ENCODE measurements around the gene TRIM36. TPM values are rescaled to one million over a fixed set of nuclear protein-coding genes. Genes with fewer than 3 reads are reported as not detected.

TRIM36 gene
- total and polyA plus RNA-seq, 5 donors from 2014 or later, result not detected

- Mint-ChIP-seq H3K36me3 (no peaks in the 10 kb centered on the region), H3K4me3 (no peak overlapping the region), H3K27ac (no peak overlapping the region), H3K27me3 (peaks cover 53% of the 10 kb centered on the region), H3K4me1 (no peaks in the 10 kb centered on the region), H3K9me3 (peaks cover 0 to 5% (median 2%) of the 10 kb centered on the region in 7 donors)
- no peaks in the 10 kb centered on the region for H3K4me1 ChIP-seq (ENCODE audit: control insufficient read depth, insufficient read depth, low read length, poor library complexity, severe bottlenecking)
- no peaks in the 10 kb centered on the region for H3K36me3 ChIP-seq (ENCODE audit: control insufficient read depth, insufficient read depth, low read length)
- no peak overlapping the region for H3K4me3 ChIP-seq (ENCODE audit: low read depth, low read length)
- DNase-seq, result no peak
- no peak for ATAC-seq (ENCODE audit: low read depth in 2 of 2)
- H3K27me3 ChIP-seq (ENCODE audit: control insufficient read depth, insufficient read depth, low read length), result peaks cover 16% of the 10 kb centered on the region
- H3K9me3 ChIP-seq (ENCODE audit: control insufficient read depth in 2 of 2, low read length in 2 of 2), result peaks cover 0 to 3% of the 10 kb centered on the region in 2 experiments
- no peak overlapping the region for H3K27ac ChIP-seq (ENCODE audit: insufficient read depth, low read length, poor library complexity, severe bottlenecking)
Measured at GRCh38 chr5:115160975-115161475, 8.7 kb downstream of the TRIM36 start.

- peaks cover 5% of the 10 kb centered on the region for H3K27me3 ChIP-seq (ENCODE audit: control insufficient read depth, insufficient read depth, low read length)
- Mint-ChIP-seq H3K4me3 (no peak overlapping the region), H3K27me3 (peaks cover 22% of the 10 kb centered on the region), H3K4me1 (no peaks in the 10 kb centered on the region), H3K36me3 (no peaks in the 10 kb centered on the region), H3K27ac (no peak overlapping the region), H3K9me3 (peaks cover 0 to 21% (median 12%) of the 10 kb centered on the region in 7 donors)
- DNase-seq, result no peak
- no peak for ATAC-seq (ENCODE audit: low read depth in 2 of 2)
- no peaks in the 10 kb centered on the region for H3K36me3 ChIP-seq (ENCODE audit: control insufficient read depth, insufficient read depth, low read length)
- H3K4me1 ChIP-seq (ENCODE audit: control insufficient read depth, insufficient read depth, low read length, poor library complexity, severe bottlenecking), result no peaks in the 10 kb centered on the region
- H3K4me3 ChIP-seq (ENCODE audit: low read depth, low read length), result no peak overlapping the region
- no peak overlapping the region for H3K27ac ChIP-seq (ENCODE audit: insufficient read depth, low read length, poor library complexity, severe bottlenecking)
- H3K9me3 ChIP-seq (ENCODE audit: control insufficient read depth in 2 of 2, low read length in 2 of 2), result peaks cover 4 to 9% of the 10 kb centered on the region in 2 experiments
Measured at GRCh38 chr5:115151208-115151805, 18.4 kb downstream of the TRIM36 start.

GRCh38 chr5:115150512-115150911, 19.2 kb downstream of the TRIM36 start:
- Mint-ChIP-seq H3K27ac (no peak overlapping the region), H3K36me3 (no peaks in the 10 kb centered on the region)

GRCh38 chr5:115147052-115147451, 22.7 kb downstream of the TRIM36 start:
- peaks cover 5% of the 10 kb centered on the region for H3K27me3 ChIP-seq (ENCODE audit: control insufficient read depth, insufficient read depth, low read length)
- H3K9me3 ChIP-seq (ENCODE audit: control insufficient read depth in 2 of 2, low read length in 2 of 2), result peaks cover 4 to 9% of the 10 kb centered on the region in 2 experiments
- Mint-ChIP-seq H3K9me3 (peaks cover 0 to 12% (median 4%) of the 10 kb centered on the region in 7 donors), H3K4me3 (no peak overlapping the region), H3K27ac (no peak overlapping the region), H3K27me3 (peaks cover 14% of the 10 kb centered on the region), H3K36me3 (no peaks in the 10 kb centered on the region), H3K4me1 (no peaks in the 10 kb centered on the region)
- no peak overlapping the region for H3K27ac ChIP-seq (ENCODE audit: insufficient read depth, low read length, poor library complexity, severe bottlenecking)
- no peaks in the 10 kb centered on the region for H3K4me1 ChIP-seq (ENCODE audit: control insufficient read depth, insufficient read depth, low read length, poor library complexity, severe bottlenecking)
- H3K4me3 ChIP-seq (ENCODE audit: low read depth, low read length), result no peak overlapping the region
- no peak for DNase-seq
- no peaks in the 10 kb centered on the region for H3K36me3 ChIP-seq (ENCODE audit: control insufficient read depth, insufficient read depth, low read length)
- ATAC-seq (ENCODE audit: low read depth in 2 of 2), result no peak

More at GRCh38 chr5:115150512-115150911, 19.2 kb downstream of the TRIM36 start:
- Histone ChIP-seq H3K36me3 (ENCODE audit: control insufficient read depth, insufficient read depth, low read length) (no peaks in the 10 kb centered on the region), H3K4me3 (ENCODE audit: low read depth, low read length) (no peak overlapping the region), H3K4me1 (ENCODE audit: control insufficient read depth, insufficient read depth, low read length, poor library complexity, severe bottlenecking) (no peaks in the 10 kb centered on the region), H3K27ac (ENCODE audit: insufficient read depth, low read length, poor library complexity, severe bottlenecking) (no peak overlapping the region), H3K27me3 (ENCODE audit: control insufficient read depth, insufficient read depth, low read length) (peaks cover 5% of the 10 kb centered on the region), H3K9me3 (ENCODE audit: control insufficient read depth in 2 of 2, low read length in 2 of 2) (peaks cover 4 to 9% of the 10 kb centered on the region in 2 experiments)
- H3K9me3 Mint-ChIP-seq, result peaks cover 0 to 21% (median 8%) of the 10 kb centered on the region in 7 donors
- no peak for DNase-seq
- no peak overlapping the region for H3K4me3 Mint-ChIP-seq
- H3K27me3 Mint-ChIP-seq, result peaks cover 18% of the 10 kb centered on the region
- no peaks in the 10 kb centered on the region for H3K4me1 Mint-ChIP-seq
- ATAC-seq (ENCODE audit: low read depth in 2 of 2), result no peak

- no peak for ATAC-seq (ENCODE audit: low read depth in 2 of 2)
- Mint-ChIP-seq H3K9me3 (peaks cover 0 to 4% (median 0%) of the 10 kb centered on the region in 7 donors), H3K27ac (no peak overlapping the region), H3K4me1 (no peaks in the 10 kb centered on the region), H3K36me3 (no peaks in the 10 kb centered on the region), H3K4me3 (no peak overlapping the region), H3K27me3 (peaks cover 14% of the 10 kb centered on the region)
- H3K27ac ChIP-seq (ENCODE audit: insufficient read depth, low read length, poor library complexity, severe bottlenecking), result no peak overlapping the region
- no peak overlapping the region for H3K4me3 ChIP-seq (ENCODE audit: low read depth, low read length)
- no peaks in the 10 kb centered on the region for H3K27me3 ChIP-seq (ENCODE audit: control insufficient read depth, insufficient read depth, low read length)
- H3K9me3 ChIP-seq (ENCODE audit: control insufficient read depth in 2 of 2, low read length in 2 of 2), result no peaks in the 10 kb centered on the region
- no peak for DNase-seq
- no peaks in the 10 kb centered on the region for H3K4me1 ChIP-seq (ENCODE audit: control insufficient read depth, insufficient read depth, low read length, poor library complexity, severe bottlenecking)
- no peaks in the 10 kb centered on the region for H3K36me3 ChIP-seq (ENCODE audit: control insufficient read depth, insufficient read depth, low read length)
Measured at GRCh38 chr5:115136294-115136693, 33.4 kb downstream of the TRIM36 start.

GRCh38 chr5:115132465-115132864, 37.2 kb downstream of the TRIM36 start:
- H3K4me1 Mint-ChIP-seq, result no peaks in the 10 kb centered on the region
- no peak overlapping the region for H3K27ac ChIP-seq (ENCODE audit: insufficient read depth, low read length, poor library complexity, severe bottlenecking)
- H3K36me3 ChIP-seq (ENCODE audit: control insufficient read depth, insufficient read depth, low read length), result no peaks in the 10 kb centered on the region
- H3K9me3 Mint-ChIP-seq, result peaks cover 0 to 4% (median 0%) of the 10 kb centered on the region in 7 donors
- H3K27ac Mint-ChIP-seq, result no peak overlapping the region
- H3K4me1 ChIP-seq (ENCODE audit: control insufficient read depth, insufficient read depth, low read length, poor library complexity, severe bottlenecking), result no peaks in the 10 kb centered on the region
- H3K4me3 Mint-ChIP-seq, result no peak overlapping the region
- DNase-seq, result no peak
- no peaks in the 10 kb centered on the region for H3K9me3 ChIP-seq (ENCODE audit: control insufficient read depth in 2 of 2, low read length in 2 of 2)
- no peak for ATAC-seq (ENCODE audit: low read depth in 2 of 2)
- no peaks in the 10 kb centered on the region for H3K36me3 Mint-ChIP-seq
- H3K27me3 ChIP-seq (ENCODE audit: control insufficient read depth, insufficient read depth, low read length), result peaks cover 2% of the 10 kb centered on the region
- no peak overlapping the region for H3K4me3 ChIP-seq (ENCODE audit: low read depth, low read length)
- peaks cover 13% of the 10 kb centered on the region for H3K27me3 Mint-ChIP-seq

GRCh38 chr5:115126303-115126702, 43.4 kb downstream of the TRIM36 start:
- H3K9me3 ChIP-seq (ENCODE audit: control insufficient read depth in 2 of 2, low read length in 2 of 2), result no peaks in the 10 kb centered on the region
- no peaks in the 10 kb centered on the region for H3K36me3 Mint-ChIP-seq
- no peak overlapping the region for H3K4me3 Mint-ChIP-seq
- H3K4me1 ChIP-seq (ENCODE audit: control insufficient read depth, insufficient read depth, low read length, poor library complexity, severe bottlenecking), result no peaks in the 10 kb centered on the region
- DNase-seq (no peak), ATAC-seq (ENCODE audit: low read depth in 2 of 2) (no peak)
- peaks cover 2% of the 10 kb centered on the region for H3K27me3 ChIP-seq (ENCODE audit: control insufficient read depth, insufficient read depth, low read length)
- no peak overlapping the region for H3K27ac ChIP-seq (ENCODE audit: insufficient read depth, low read length, poor library complexity, severe bottlenecking)
- no peak overlapping the region for H3K4me3 ChIP-seq (ENCODE audit: low read depth, low read length)
- no peak overlapping the region for H3K27ac Mint-ChIP-seq
- no peaks in the 10 kb centered on the region for H3K36me3 ChIP-seq (ENCODE audit: control insufficient read depth, insufficient read depth, low read length)
- H3K4me1 Mint-ChIP-seq, result no peaks in the 10 kb centered on the region
- peaks cover 18% of the 10 kb centered on the region for H3K27me3 Mint-ChIP-seq
- H3K9me3 Mint-ChIP-seq, result peaks cover 0 to 1% (median 0%) of the 10 kb centered on the region in 7 donors

GRCh38 chr5:115124741-115125140, 45.0 kb downstream of the TRIM36 start:
- no peaks in the 10 kb centered on the region for H3K9me3 ChIP-seq (ENCODE audit: control insufficient read depth in 2 of 2, low read length in 2 of 2)
- H3K4me1 Mint-ChIP-seq, result no peaks in the 10 kb centered on the region
- no peaks in the 10 kb centered on the region for H3K36me3 Mint-ChIP-seq

More at GRCh38 chr5:115124741-115125140, 45.0 kb downstream of the TRIM36 start:
- Mint-ChIP-seq H3K9me3 (peaks cover 0 to 6% (median 1%) of the 10 kb centered on the region in 7 donors), H3K27me3 (peaks cover 18% of the 10 kb centered on the region), H3K4me3 (no peak overlapping the region), H3K27ac (no peak overlapping the region)
- H3K4me1 ChIP-seq (ENCODE audit: control insufficient read depth, insufficient read depth, low read length, poor library complexity, severe bottlenecking), result no peaks in the 10 kb centered on the region
- no peak overlapping the region for H3K4me3 ChIP-seq (ENCODE audit: low read depth, low read length)
- DNase-seq (no peak), ATAC-seq (ENCODE audit: low read depth in 2 of 2) (no peak)
- no peak overlapping the region for H3K27ac ChIP-seq (ENCODE audit: insufficient read depth, low read length, poor library complexity, severe bottlenecking)
- no peaks in the 10 kb centered on the region for H3K36me3 ChIP-seq (ENCODE audit: control insufficient read depth, insufficient read depth, low read length)
- H3K27me3 ChIP-seq (ENCODE audit: control insufficient read depth, insufficient read depth, low read length), result no peaks in the 10 kb centered on the region
